CD14-positive monocyte (primary cell): Measurements from ENCODE around the gene TXNIP. TPM values are rescaled to one million over a fixed set of nuclear protein-coding genes. Genes with fewer than 3 reads are reported as not detected.

Source experiments
- DNase-seq, 3 donors: peaks; one replicate each; pipeline ENCODE4 v3.0.0-alpha.2; 2011 to 2022
- H2AFZ ChIP-seq: 2 replicates; pipeline ENCODE4 v1.6.0; 2012; ENCODE audit warnings: mild to moderate bottlenecking, low read depth, low read length, inconsistent platforms; ENCODE audit not compliant: insufficient read depth, poor library complexity, severe bottlenecking
- H3K27ac ChIP-seq, 2 donors: 1 replicate in 1 of 2; 2 replicates in 1 of 2; pipeline ENCODE4 v1.5.1; 2012 to 2013; ENCODE audit warnings: low read length in 2 of 2, control low read depth in 1 of 2, inconsistent platforms in 1 of 2, low read depth in 1 of 2, mild to moderate bottlenecking in 1 of 2
- H3K27me3 ChIP-seq, 2 donors: one replicate each; pipeline versions ENCODE4 v1.6.0 to v1.6.1; 2011 to 2013; ENCODE audit warnings: low read length in 2 of 2; ENCODE audit not compliant: control insufficient read depth in 2 of 2, insufficient read depth in 2 of 2
- H3K36me3 ChIP-seq, 2 donors: replicated peaks in 1 of 2; 1 replicate in 1 of 2; 2 replicates in 1 of 2; pipeline versions ENCODE4 v1.5.1 to v1.6.1; 2012 to 2013; ENCODE audit warnings: low read length in 2 of 2, control low read depth in 1 of 2, inconsistent platforms in 1 of 2, mild to moderate bottlenecking in 1 of 2; ENCODE audit not compliant: insufficient read depth in 2 of 2, control insufficient read depth in 1 of 2
- H3K4me1 ChIP-seq, 2 donors: 1 replicate in 1 of 2; 2 replicates in 1 of 2; pipeline versions ENCODE4 v1.5.1 to v1.6.1; 2012 to 2013; ENCODE audit warnings: low read length in 2 of 2, control low read depth in 1 of 2, inconsistent platforms in 1 of 2, mild to moderate bottlenecking in 1 of 2, moderate library complexity in 1 of 2; ENCODE audit not compliant: insufficient read depth in 2 of 2, control insufficient read depth in 1 of 2
- H3K4me2 ChIP-seq: replicated peaks from 2 replicates; pipeline ENCODE3; 2012; ENCODE audit warnings: low read length, moderate library complexity, mild to moderate bottlenecking; ENCODE audit not compliant: poor library complexity, severe bottlenecking; ENCODE audit errors: extremely low read depth
- H3K4me3 ChIP-seq, 3 experiments: fragments of 200-600 bp in 1 of 3; sonication (generic) in 1 of 3; replicated peaks in 1 of 3; 1 replicate in 2 of 3; 2 replicates in 1 of 3; pipeline ENCODE4 v1.5.1; 2011 to 2013; ENCODE audit warnings: low read length in 3 of 3, mild to moderate bottlenecking in 3 of 3, control low read depth in 2 of 3, low read depth in 2 of 3, inconsistent platforms in 1 of 3, moderate library complexity in 1 of 3
- H3K79me2 ChIP-seq: 2 replicates; pipeline ENCODE4 v1.6.0; 2012; ENCODE audit warnings: mild to moderate bottlenecking, control low read depth, inconsistent platforms, low read length, moderate library complexity; ENCODE audit not compliant: insufficient read depth
- H3K9ac ChIP-seq: 2 replicates; pipeline ENCODE4 v1.6.0; 2017; ENCODE audit warnings: low read length, mild to moderate bottlenecking; ENCODE audit not compliant: insufficient read depth, poor library complexity, severe bottlenecking
- H3K9me3 ChIP-seq, 2 donors: replicated peaks in 1 of 2; 1 replicate in 1 of 2; 2 replicates in 1 of 2; pipeline versions ENCODE4 v1.5.1 to v1.6.1; 2012 to 2013; ENCODE audit warnings: low read length in 2 of 2, control low read depth in 1 of 2; ENCODE audit not compliant: control insufficient read depth in 1 of 2, insufficient read depth in 1 of 2
- H4K20me1 ChIP-seq: 2 replicates; pipeline ENCODE4 v1.6.0; 2012; ENCODE audit warnings: mild to moderate bottlenecking, low read length, control low read depth, moderate library complexity; ENCODE audit not compliant: insufficient read depth
- H3K27ac Mint-ChIP-seq, 7 donors: one replicate each; pipeline ENCODE4 v1.8.0; 2020; ENCODE audit warnings: mild to moderate bottlenecking in 7 of 7, mixed read lengths in 7 of 7, moderate library complexity in 6 of 7, inconsistent platforms in 2 of 7
- H3K27me3 Mint-ChIP-seq, 3 donors: one replicate each; pipeline ENCODE4 v1.8.0; 2021 to 2022; ENCODE audit warnings: low read depth in 3 of 3, mild to moderate bottlenecking in 3 of 3, mixed read lengths in 3 of 3, moderate library complexity in 3 of 3, inconsistent platforms in 1 of 3
- H3K36me3 Mint-ChIP-seq, 2 donors: one replicate each; pipeline ENCODE4 v1.8.0; 2020; ENCODE audit warnings: mixed read lengths in 2 of 2, inconsistent platforms in 1 of 2, mild to moderate bottlenecking in 1 of 2
- H3K4me1 Mint-ChIP-seq: one replicate; pipeline ENCODE4 v1.8.0; 2020; ENCODE audit warnings: mild to moderate bottlenecking, mixed read lengths
- H3K4me3 Mint-ChIP-seq, 2 donors: one replicate each; pipeline ENCODE4 v1.8.0; 2020; ENCODE audit warnings: mild to moderate bottlenecking in 2 of 2, mixed read lengths in 2 of 2, moderate library complexity in 1 of 2
- H3K9me3 Mint-ChIP-seq, 7 donors: one replicate each; pipeline ENCODE4 v1.8.0; 2020 to 2022; ENCODE audit warnings: mixed read lengths in 7 of 7, mild to moderate bottlenecking in 6 of 7, moderate library complexity in 6 of 7, inconsistent platforms in 2 of 7
- WGBS: methylation state at CpG from one replicate; pipeline ENCODE4 v1.1.5; 2013; ENCODE audit warnings: missing lambda C conversion rate; ENCODE audit not compliant: insufficient coverage; 5-methylcytosine and 5-hydroxymethylcytosine counted together
- intact Hi-C, 2 donors: fragments of 100-400 bp; cut with micrococcal nuclease; formaldehyde crosslinking; loops; one replicate each; pipeline versions ENCODE4 v1.15.0 to v1.15.1; 2023
- polyA plus RNA-seq, 3 donors: library from polyadenylated mRNA; depleted of rRNA in 1 of 3; unstranded in 2 of 3; stranded (reverse) in 1 of 3; fragments of 300-500 nt in 2 of 3; fragments of >200 nt in 1 of 3; fragmentation: Illumina TruSeq in 2 of 3; gene quantifications; 1 replicate in 2 of 3; 2 replicates in 1 of 3; pipeline ENCODE4 v1.2.3, GENCODE V29; 2012 to 2021
- TF ChIP-seq, protein P1 (sequence below): fragments of 200-600 bp; IDR thresholded peaks from one replicate; pipeline ENCODE4 v1.8.0; 2022; ENCODE audit warnings: antibody characterized with exemption, mild to moderate bottlenecking

The TXNIP gene
- polyA plus RNA-seq, 3 donors, result 640 to 3,778 (median 844) TPM

DNA sequence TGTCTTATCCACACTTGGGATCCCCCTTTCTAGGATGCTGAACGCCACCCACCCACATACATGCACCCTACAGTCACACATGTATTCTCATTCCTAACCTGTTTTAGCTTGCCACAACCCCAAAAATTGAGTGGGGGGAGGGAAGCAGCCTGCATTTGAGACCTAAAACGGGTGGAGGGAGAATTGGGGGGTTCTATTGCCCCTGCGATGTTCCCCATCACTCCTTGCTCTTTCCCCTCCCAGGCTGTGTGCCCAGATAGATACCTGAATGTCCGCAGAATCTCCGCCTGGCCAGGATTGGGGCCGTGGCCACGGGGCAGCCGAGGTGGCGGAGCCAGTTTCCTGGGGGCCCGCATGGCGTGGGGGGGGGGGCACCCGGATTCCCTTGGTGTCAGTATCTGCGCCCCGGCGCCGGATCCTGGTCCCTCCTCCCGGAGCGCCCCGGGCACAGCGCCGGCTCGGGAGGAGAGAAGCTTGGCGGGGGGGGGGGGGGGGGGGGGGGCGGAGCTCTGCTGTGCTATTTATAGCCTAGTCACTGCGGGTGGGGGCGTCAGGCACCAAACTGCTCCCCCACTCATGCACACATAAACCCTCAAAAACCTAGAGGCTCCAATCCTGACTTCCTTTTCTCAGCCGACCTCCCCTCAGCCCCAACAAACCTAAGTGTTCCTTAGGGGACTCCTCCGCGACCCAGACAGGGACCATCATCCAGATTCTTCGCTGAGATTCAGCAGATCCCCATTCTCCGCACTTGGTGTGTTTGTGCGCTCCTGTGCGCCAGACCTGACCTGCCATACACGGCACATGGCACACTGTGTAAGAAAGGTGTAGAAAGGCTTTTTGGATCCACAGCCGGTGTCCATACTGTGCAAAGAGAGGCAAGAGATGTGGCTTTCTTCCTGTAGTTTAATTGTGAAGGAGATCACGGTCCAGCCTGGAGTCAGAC is 33.9 kb downstream of the TXNIP start:
- TF ChIP-seq, protein P1, sequence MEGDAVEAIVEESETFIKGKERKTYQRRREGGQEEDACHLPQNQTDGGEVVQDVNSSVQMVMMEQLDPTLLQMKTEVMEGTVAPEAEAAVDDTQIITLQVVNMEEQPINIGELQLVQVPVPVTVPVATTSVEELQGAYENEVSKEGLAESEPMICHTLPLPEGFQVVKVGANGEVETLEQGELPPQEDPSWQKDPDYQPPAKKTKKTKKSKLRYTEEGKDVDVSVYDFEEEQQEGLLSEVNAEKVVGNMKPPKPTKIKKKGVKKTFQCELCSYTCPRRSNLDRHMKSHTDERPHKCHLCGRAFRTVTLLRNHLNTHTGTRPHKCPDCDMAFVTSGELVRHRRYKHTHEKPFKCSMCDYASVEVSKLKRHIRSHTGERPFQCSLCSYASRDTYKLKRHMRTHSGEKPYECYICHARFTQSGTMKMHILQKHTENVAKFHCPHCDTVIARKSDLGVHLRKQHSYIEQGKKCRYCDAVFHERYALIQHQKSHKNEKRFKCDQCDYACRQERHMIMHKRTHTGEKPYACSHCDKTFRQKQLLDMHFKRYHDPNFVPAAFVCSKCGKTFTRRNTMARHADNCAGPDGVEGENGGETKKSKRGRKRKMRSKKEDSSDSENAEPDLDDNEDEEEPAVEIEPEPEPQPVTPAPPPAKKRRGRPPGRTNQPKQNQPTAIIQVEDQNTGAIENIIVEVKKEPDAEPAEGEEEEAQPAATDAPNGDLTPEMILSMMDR, result no peak
- DNase-seq, result no peak
- peaks cover 0 to 2% of the 10 kb centered on the region in 2 donors for H3K9me3 ChIP-seq
- 2% methylated on average over 15 of the region's 36 CpGs for WGBS
- H3K4me1 Mint-ChIP-seq, result peaks cover 67% of the 10 kb centered on the region
- H2AFZ ChIP-seq, result peak overlapping the region; percentile 90
- intact Hi-C loops, result loop anchor here (2.0 to 10.0 kb wide), 4 partner anchors 32 to 98 kb away; partner anchors contain the start of genes PEX11B (in 1 of the 2) and TXNIP (in 1 of the 2)
- peaks cover 0 to 5% of the 10 kb centered on the region in 2 donors for H3K36me3 ChIP-seq
- no peak overlapping the region for H3K27ac ChIP-seq
- H3K4me3 Mint-ChIP-seq, result peak overlapping the region; percentile 91 to 97
- H3K4me3 ChIP-seq, result peak overlapping the region; percentile 30 to 87 (median 71)
- H3K4me1 ChIP-seq, result peaks cover 62 to 71% of the 10 kb centered on the region in 2 donors
- peaks cover 3% of the 10 kb centered on the region for H4K20me1 ChIP-seq
- H3K9ac ChIP-seq, result no peak overlapping the region
- peak overlapping the region in 1 of 7 donors; percentile 50 for H3K27ac Mint-ChIP-seq
- H3K79me2 ChIP-seq, result peaks cover 7% of the 10 kb centered on the region
- H3K4me2 ChIP-seq, result peak overlapping the region; percentile 91
- H3K9me3 Mint-ChIP-seq, result peaks cover 0 to 15% (median 6%) of the 10 kb centered on the region in 7 donors
- H3K27me3 ChIP-seq, result peaks cover 6 to 31% of the 10 kb centered on the region in 2 donors
- peaks cover 5 to 7% of the 10 kb centered on the region in 2 donors for H3K36me3 Mint-ChIP-seq
- H3K27me3 Mint-ChIP-seq, result peaks cover 30 to 37% (median 31%) of the 10 kb centered on the region in 3 donors

DNA sequence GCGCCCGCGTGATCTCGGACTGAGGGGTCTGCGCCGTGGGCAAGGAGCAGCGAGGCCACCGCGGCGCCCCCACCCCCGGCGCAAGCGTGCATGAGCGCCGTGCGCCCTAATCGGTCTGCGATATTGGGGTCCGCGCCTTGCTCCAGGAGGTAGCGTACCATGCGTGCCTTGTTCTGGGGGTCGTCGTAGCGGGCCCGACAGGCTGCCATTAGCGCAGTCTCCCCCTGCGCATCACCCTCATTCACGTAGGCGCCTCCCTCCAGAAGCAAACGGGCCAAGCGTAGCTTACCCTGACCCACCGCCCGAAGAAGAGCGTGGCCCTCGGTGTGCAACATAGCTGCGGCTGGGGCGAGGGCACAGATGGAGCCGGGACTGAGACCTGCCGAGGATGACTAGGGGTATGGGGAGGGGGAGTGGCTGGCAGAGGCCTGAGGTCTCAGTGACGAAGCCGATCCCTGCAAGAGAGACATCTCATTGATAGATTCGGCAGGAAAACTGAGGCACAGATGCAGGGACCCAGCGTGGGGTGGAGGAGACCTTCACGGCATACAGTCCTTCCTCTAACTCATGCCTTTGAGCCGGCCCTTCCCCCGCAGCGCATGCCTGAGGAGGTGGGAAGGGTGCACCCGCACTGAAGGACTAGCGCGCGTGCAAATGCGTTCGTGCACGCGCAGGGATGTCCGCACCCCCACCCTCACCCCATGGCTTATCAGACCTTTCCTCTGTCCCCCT is 34.8 kb downstream of the TXNIP start:
- H3K4me1 ChIP-seq, result peaks cover 69 to 80% of the 10 kb centered on the region in 2 donors
- H3K4me3 ChIP-seq, result peak overlapping the region; percentile 53 to 87 (median 71)
- DNase-seq, result peak in 2 of 3 donors; percentile 23 to 37
- Mint-ChIP-seq H3K27ac (peak overlapping the region in 2 of 7 donors; percentile 15 to 50), H3K27me3 (peaks cover 30 to 37% (median 31%) of the 10 kb centered on the region in 3 donors), H3K9me3 (peaks cover 0 to 8% (median 0%) of the 10 kb centered on the region in 7 donors), H3K36me3 (peaks cover 1 to 3% of the 10 kb centered on the region in 2 donors), H3K4me1 (peaks cover 74% of the 10 kb centered on the region), H3K4me3 (peak overlapping the region; percentile 91 to 97)
- H3K27me3 ChIP-seq, result peaks cover 6 to 31% of the 10 kb centered on the region in 2 donors
- TF ChIP-seq, protein P1, result no peak
- peaks cover 12% of the 10 kb centered on the region for H3K79me2 ChIP-seq
- peaks cover 3% of the 10 kb centered on the region for H4K20me1 ChIP-seq
- H3K27ac ChIP-seq, result no peak overlapping the region
- no peaks in the 10 kb centered on the region for H3K9me3 ChIP-seq
- H3K9ac ChIP-seq, result peak overlapping the region; percentile 44
- no peaks in the 10 kb centered on the region for H3K36me3 ChIP-seq
- peak overlapping the region; percentile 91 for H3K4me2 ChIP-seq
- WGBS, result 0% methylated on average over 36 of the region's 57 CpGs
- H2AFZ ChIP-seq, result peak overlapping the region; percentile 90
- intact Hi-C loops, result loop anchor here (2.0 to 10.0 kb wide), 4 partner anchors 31 to 97 kb away; partner anchors contain the start of genes PEX11B (in 1 of the 2) and TXNIP (in 1 of the 2)
